Mucosa of stomach (tissue), 1 donor: ENCODE results near the gene RSPH4A.

Source experiments
- H3K27me3 ChIP-seq: one replicate; pipeline ENCODE4 v1.7.0; 2013; ENCODE audit warnings: mild to moderate bottlenecking, low read length; ENCODE audit not compliant: control insufficient read depth, insufficient read depth
- H3K36me3 ChIP-seq: one replicate; pipeline ENCODE4 v1.7.0; 2013; ENCODE audit warnings: low read length; ENCODE audit not compliant: control insufficient read depth, insufficient read depth
- H3K4me1 ChIP-seq: one replicate; pipeline ENCODE4 v1.7.0; 2013; ENCODE audit warnings: mild to moderate bottlenecking, low read length; ENCODE audit not compliant: control insufficient read depth, insufficient read depth
- H3K4me3 ChIP-seq: one replicate; pipeline ENCODE4 v1.7.0; 2013; ENCODE audit warnings: low read length
- H3K9ac ChIP-seq: one replicate; pipeline ENCODE4 v1.7.0; 2013; ENCODE audit warnings: mild to moderate bottlenecking, low read length, moderate library complexity
- H3K9me3 ChIP-seq: one replicate; pipeline ENCODE4 v1.7.0; 2013; ENCODE audit warnings: mild to moderate bottlenecking, low read length, moderate library complexity; ENCODE audit not compliant: control insufficient read depth
- donor health status: Pancreatic carcinoma.

Gene RSPH4A

DNA sequence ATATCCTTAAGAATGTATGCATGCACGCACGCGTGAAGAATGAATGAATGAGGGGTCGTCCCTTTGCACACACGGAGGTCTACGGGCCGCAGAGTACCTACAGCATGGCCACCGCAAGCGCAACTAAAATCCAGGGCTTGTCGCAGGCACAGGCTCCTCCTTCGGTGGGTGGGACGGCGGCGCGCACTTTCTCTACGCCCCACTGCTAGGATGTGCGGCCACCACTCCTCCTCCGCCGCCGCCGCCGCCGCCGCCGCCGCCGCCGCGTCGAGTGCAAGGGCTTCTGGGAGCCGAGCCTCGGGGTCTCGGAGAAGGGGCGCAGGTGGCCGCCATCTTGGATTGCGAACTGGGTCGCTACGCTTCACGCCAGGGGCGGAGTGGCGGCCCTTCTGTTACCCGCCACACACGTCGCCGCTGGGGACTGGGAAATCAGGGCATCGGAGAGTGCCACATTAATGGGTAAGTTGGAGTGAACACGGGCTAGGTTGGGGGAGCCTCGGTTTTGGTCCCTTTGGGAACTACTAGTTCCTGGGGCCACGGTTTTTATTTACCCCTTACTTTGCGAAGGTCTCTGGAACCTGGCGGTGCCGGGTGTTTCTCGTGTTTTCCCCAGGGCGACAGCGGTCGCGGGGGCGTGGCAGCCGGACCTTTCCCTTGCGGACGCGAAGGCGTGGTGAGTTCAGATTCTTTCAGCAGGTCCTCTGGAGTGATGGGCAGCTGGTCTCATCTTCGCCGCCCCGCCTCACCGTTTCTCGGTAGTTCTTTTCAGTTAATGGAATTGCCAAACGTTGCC, 64.8 kb downstream of the RSPH4A start, which contains the start of gene KPNA5:
TSS of gene KPNA5 (plus strand) at position 332 of the 793 bp plus-strand sequence. CDS start at position 456, 124 bp downstream.
- Histone ChIP-seq H3K27me3 (no peaks in the 10 kb centered on the region), H3K36me3 (no peaks in the 10 kb centered on the region), H3K9ac (peak within 1 kb of the TSS; percentile 79), H3K9me3 (no peaks in the 10 kb centered on the region), H3K4me3 (peak within 1 kb of the TSS; percentile 51), H3K4me1 (no peaks in the 10 kb centered on the region)

DNA sequence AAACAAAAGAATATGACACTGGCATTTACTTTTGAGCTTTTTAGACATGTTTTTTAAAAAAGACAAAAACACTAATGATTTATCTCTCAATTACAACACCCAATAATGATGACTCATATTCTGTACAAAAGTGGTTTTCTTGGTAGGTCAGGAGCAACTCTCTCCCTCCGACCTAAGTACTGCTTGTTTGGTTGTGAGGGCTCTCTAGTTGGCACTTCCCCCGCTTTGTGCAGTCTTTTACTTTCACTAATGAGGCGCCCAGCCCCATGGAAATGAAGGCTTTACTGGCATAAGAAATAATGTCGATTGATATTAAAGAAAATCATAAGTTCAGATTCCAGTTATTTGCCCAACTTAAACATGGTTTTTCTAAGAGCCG, 66.0 kb downstream of the RSPH4A start:
- Histone ChIP-seq H3K4me1 (no peaks in the 10 kb centered on the region), H3K4me3 (no peak overlapping the region), H3K36me3 (no peaks in the 10 kb centered on the region), H3K9me3 (no peaks in the 10 kb centered on the region), H3K9ac (no peak overlapping the region), H3K27me3 (no peaks in the 10 kb centered on the region)
